GM06990 (cell line): ENCODE results near the gene MPHOSPH6.

ENCODE experiments used
- DNase-seq: peaks from one replicate; pipeline ENCODE4 v3.0.0-alpha.2; 2011; ENCODE audit not compliant: insufficient read length; ENCODE audit errors: extremely low read depth
- H3K27me3 ChIP-seq: replicated peaks from 2 replicates; pipeline ENCODE4 v1.6.0; 2011; ENCODE audit warnings: low read length; ENCODE audit not compliant: control insufficient read depth, insufficient read depth
- H3K36me3 ChIP-seq: 2 replicates; pipeline ENCODE4 v1.5.1; 2011; ENCODE audit warnings: low read length; ENCODE audit not compliant: control insufficient read depth, insufficient read depth
- H3K4me3 ChIP-seq: replicated peaks from 2 replicates; pipeline ENCODE4 v1.5.1; 2011; ENCODE audit warnings: low read depth, mild to moderate bottlenecking, control low read depth, low read length
- TF ChIP-seq, protein P1 (sequence below): IDR thresholded peaks from 2 replicates; pipeline ENCODE4 v1.5.1; 2011; ENCODE audit warnings: low read length, control low read depth, mild to moderate bottlenecking, inconsistent platforms; ENCODE audit not compliant: insufficient read depth, poor library complexity, severe bottlenecking

MPHOSPH6 gene

DNA sequence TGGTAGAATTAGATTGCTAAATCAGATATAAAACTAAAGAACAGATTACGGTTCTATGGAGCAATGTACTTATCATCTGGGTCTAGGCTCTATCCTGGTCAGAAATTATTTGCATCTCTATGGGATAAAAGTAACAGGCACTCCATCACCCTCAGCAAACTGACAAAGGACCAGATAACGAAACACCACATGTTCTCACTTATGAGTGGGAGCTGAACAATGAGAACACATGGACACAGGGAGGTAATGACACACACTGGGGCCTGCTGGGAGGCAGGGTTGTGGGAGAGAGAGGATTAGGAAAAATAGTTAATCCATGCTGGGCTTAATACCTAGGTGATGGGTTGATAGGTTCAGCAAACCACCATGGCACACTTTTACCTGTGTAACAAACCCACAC lies 61.9 kb downstream of the MPHOSPH6 start:
- DNase-seq, result no peak
- TF ChIP-seq, protein P1, sequence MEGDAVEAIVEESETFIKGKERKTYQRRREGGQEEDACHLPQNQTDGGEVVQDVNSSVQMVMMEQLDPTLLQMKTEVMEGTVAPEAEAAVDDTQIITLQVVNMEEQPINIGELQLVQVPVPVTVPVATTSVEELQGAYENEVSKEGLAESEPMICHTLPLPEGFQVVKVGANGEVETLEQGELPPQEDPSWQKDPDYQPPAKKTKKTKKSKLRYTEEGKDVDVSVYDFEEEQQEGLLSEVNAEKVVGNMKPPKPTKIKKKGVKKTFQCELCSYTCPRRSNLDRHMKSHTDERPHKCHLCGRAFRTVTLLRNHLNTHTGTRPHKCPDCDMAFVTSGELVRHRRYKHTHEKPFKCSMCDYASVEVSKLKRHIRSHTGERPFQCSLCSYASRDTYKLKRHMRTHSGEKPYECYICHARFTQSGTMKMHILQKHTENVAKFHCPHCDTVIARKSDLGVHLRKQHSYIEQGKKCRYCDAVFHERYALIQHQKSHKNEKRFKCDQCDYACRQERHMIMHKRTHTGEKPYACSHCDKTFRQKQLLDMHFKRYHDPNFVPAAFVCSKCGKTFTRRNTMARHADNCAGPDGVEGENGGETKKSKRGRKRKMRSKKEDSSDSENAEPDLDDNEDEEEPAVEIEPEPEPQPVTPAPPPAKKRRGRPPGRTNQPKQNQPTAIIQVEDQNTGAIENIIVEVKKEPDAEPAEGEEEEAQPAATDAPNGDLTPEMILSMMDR, result no peak

DNA sequence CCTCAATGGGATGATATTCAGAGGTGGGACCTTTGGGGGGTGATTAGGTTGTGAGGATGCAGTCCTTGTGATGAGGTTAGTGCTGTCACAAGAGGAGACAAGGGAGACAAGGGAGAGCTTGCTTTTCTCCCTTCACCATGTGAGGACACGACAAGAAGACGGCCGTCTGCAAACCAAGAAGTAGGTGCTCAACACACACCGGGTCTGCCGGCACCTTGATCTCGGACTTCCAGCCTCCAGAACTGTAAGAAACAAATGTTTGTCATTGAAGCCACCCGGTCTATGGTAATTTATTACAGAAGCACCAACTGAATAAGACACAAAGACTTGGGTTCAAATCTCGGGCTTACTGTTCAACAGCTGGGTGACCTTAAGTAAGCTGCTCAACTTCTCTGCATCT lies 64.9 kb downstream of the MPHOSPH6 start:
- Histone ChIP-seq H3K27me3 (no peaks in the 10 kb centered on the region; the same call in 1 of the 2 replicates), H3K36me3 (no peaks in the 10 kb centered on the region), H3K4me3 (no peak overlapping the region)
- no peak for DNase-seq
- TF ChIP-seq, protein P1, result no peak

More for the DNA sequence above, 61.9 kb downstream of the MPHOSPH6 start:
- H3K27me3 ChIP-seq, result no peaks in the 10 kb centered on the region
- H3K4me3 ChIP-seq, result no peak overlapping the region
- H3K36me3 ChIP-seq, result no peaks in the 10 kb centered on the region
